SH-SY5Y (cell line): Measurements from ENCODE around the gene GIPC3.

Experiments used
- GATA2 ChIP-seq: IDR thresholded peaks from 2 replicates; pipeline ENCODE4 v1.6.1; 2011; ENCODE audit warnings: mild to moderate bottlenecking, low read depth, low read length
- GATA3 ChIP-seq: IDR thresholded peaks from 2 replicates; pipeline ENCODE4 v1.6.1; 2011; ENCODE audit warnings: low read depth, mild to moderate bottlenecking, low read length, moderate library complexity

DNA sequence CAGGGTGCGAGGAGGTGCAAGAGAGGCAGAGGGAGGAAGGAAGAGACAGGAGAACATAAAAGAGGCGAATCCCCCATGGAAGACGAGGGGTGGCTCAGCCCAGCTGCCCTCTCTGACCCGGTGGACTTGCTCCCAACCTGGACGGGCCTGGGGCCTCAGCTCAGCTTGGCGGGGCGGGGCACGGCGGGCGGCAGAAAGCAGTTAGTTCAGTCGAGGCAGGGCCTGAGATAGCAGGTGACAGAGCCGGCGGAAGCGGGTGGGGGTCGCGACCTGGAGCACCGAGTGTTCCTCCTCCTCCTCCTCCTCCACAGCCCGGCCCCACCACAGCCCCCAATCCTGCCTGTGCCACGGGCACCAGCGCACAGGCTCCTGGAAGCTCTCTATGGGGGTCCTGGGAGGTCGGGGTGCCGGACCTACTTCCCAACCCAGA, 48.3 kb downstream of the GIPC3 start:
- TF ChIP-seq GATA3 (no peak), GATA2 (no peak)
